HepG2 (cell line): ENCODE measurements around the gene CEP68. TPM values are rescaled to one million over a fixed set of nuclear protein-coding genes. Genes with fewer than 3 reads are reported as not detected.

ENCODE experiments used
- ATAC-seq: fragments of 200-7000 bp; cut with Tn5 transposase; 3 replicates; pipeline ENCODE4 v1.9.1; 2020; ENCODE audit warnings: mild to moderate bottlenecking, moderate library complexity
- BruUV-seq: library from RNA; stranded (reverse); fragments of 400-500 nt; replicated peaks from 2 replicates; lab custom pipeline; 2021; lab: Mats Ljungman, UMichigan
- CTCF ChIA-PET: fragments of 300-600 bp; formaldehyde crosslinking; extraction: SDS; loops from one replicate; lab custom pipeline; 2021; ENCODE audit warnings: low total read pairs, inconsistent platforms, low intra/inter-chr PET ratio; lab: Yijun Ruan, JAX
- POLR2A ChIA-PET: fragments of 350-600 bp; sonication (Branson Sonifier 250); formaldehyde crosslinking; loops from one replicate; lab custom pipeline; 2020; ENCODE audit warnings: antibody characterized with exemption, inconsistent platforms; lab: Yijun Ruan, JAX
- DNase-seq: peaks from one replicate; pipeline ENCODE4 v3.0.0-alpha.2; 2015; ENCODE audit warnings: low spot score
- FAIRE-seq: peaks from 3 replicates; lab custom pipeline; 2011; peaks lifted over from hg19 to GRCh38; lab: Jason Lieb, UNC
- H2AFZ ChIP-seq: one replicate; pipeline ENCODE4 v1.6.1; 2011; ENCODE audit warnings: low read length, inconsistent platforms
- H3K27ac ChIP-seq: fragments of 300-600 bp; 3 replicates; pipeline ENCODE4 v1.8.0; 2011; ENCODE audit warnings: mixed run types, mild to moderate bottlenecking, mixed read lengths, low read length, inconsistent platforms; ENCODE audit not compliant: insufficient read depth; ENCODE audit errors: extremely low read length
- H3K27me3 ChIP-seq, 2 experiments: fragments of 200-600 bp in 1 of 2; 2 replicates in 1 of 2; 3 replicates in 1 of 2; pipeline versions ENCODE4 v1.6.0 to v1.8.0; 2011; ENCODE audit warnings: low read length in 2 of 2, mild to moderate bottlenecking in 2 of 2, moderate library complexity in 2 of 2, inconsistent platforms in 1 of 2; ENCODE audit not compliant: insufficient read depth in 2 of 2, control insufficient read depth in 1 of 2
- H3K36me3 ChIP-seq, 2 experiments: fragments of 200-600 bp in 1 of 2; replicated peaks in 1 of 2; 2 replicates in 1 of 2; 3 replicates in 1 of 2; pipeline versions ENCODE4 v1.5.1 to v1.8.0; 2011; ENCODE audit warnings: low read length in 2 of 2, inconsistent platforms in 1 of 2; ENCODE audit not compliant: insufficient read depth in 2 of 2, control insufficient read depth in 1 of 2
- H3K4me1 ChIP-seq: 2 replicates; pipeline ENCODE4 v1.5.1; 2012; ENCODE audit warnings: low read length, inconsistent platforms; ENCODE audit not compliant: insufficient read depth
- H3K4me2 ChIP-seq: 2 replicates; pipeline ENCODE4 v1.6.0; 2011; ENCODE audit warnings: low read depth, low read length, inconsistent platforms
- H3K4me3 ChIP-seq, 3 experiments: fragments of 200-600 bp in 1 of 3; sonication (generic), shearing (Covaris generic) in 1 of 3; replicated peaks in 1 of 3; 2 replicates each; pipeline ENCODE4 v1.5.1; 2011 to 2016; ENCODE audit warnings: low read length in 3 of 3, inconsistent platforms in 2 of 3, low read depth in 2 of 3, mild to moderate bottlenecking in 2 of 3, control low read depth in 1 of 3, mixed read lengths in 1 of 3; ENCODE audit not compliant: insufficient read depth in 1 of 3
- H3K79me2 ChIP-seq: one replicate; pipeline ENCODE4 v1.6.1; 2011; ENCODE audit warnings: low read length, inconsistent platforms; ENCODE audit not compliant: insufficient read depth
- H3K9ac ChIP-seq: 2 replicates; pipeline ENCODE4 v1.6.0; 2011; ENCODE audit warnings: mild to moderate bottlenecking, low read depth, low read length, inconsistent platforms; ENCODE audit not compliant: insufficient read depth
- H3K9me3 ChIP-seq: 2 replicates; pipeline ENCODE4 v1.5.1; 2012; ENCODE audit warnings: mild to moderate bottlenecking, low read length
- H4K20me1 ChIP-seq: 2 replicates; pipeline ENCODE4 v1.6.0; 2011; ENCODE audit warnings: inconsistent platforms, mild to moderate bottlenecking, low read length, moderate library complexity; ENCODE audit not compliant: insufficient read depth
- ATRX ChIP-seq: sonication (generic); formaldehyde crosslinking; IDR thresholded peaks from 2 replicates; pipeline ENCODE4 v1.4.0; 2020; ENCODE audit warnings: missing genetic modification reagents, borderline replicate concordance
- CREB3 ChIP-seq: sonication (generic); formaldehyde crosslinking; IDR thresholded peaks from 2 replicates; pipeline ENCODE4 v1.5.0; 2020; ENCODE audit warnings: missing genetic modification reagents
- KLF13 ChIP-seq: sonication (generic); formaldehyde crosslinking; IDR thresholded peaks from 2 replicates; pipeline ENCODE4 v1.4.0; 2020; ENCODE audit warnings: mild to moderate bottlenecking, missing genetic modification reagents
- MAFK ChIP-seq, 2 experiments: IDR thresholded peaks in 1 of 2; conservative IDR thresholded peaks in 1 of 2; 2 replicates each; pipeline ENCODE4 v1.6.1; 2011; ENCODE audit warnings: improper control_type of control experiment in 2 of 2, low read length in 2 of 2
- PHF21A ChIP-seq: sonication (generic); formaldehyde crosslinking; IDR thresholded peaks from 2 replicates; pipeline ENCODE4 v1.5.0; 2020; ENCODE audit warnings: mild to moderate bottlenecking, missing genetic modification reagents
- POLR2G ChIP-seq: fragments of 200-400 bp; formaldehyde crosslinking; IDR thresholded peaks from 2 replicates; pipeline ENCODE4 v1.6.1; 2018; ENCODE audit warnings: mild to moderate bottlenecking, low read depth, low read length, moderate library complexity
- REXO4 ChIP-seq: sonication (generic); formaldehyde crosslinking; IDR thresholded peaks from 2 replicates; pipeline ENCODE4 v1.8.0; 2022; ENCODE audit warnings: missing genetic modification reagents, mild to moderate bottlenecking, borderline replicate concordance
- SIN3B ChIP-seq: fragments of 150-350 bp; IDR thresholded peaks from 2 replicates; pipeline ENCODE4 v1.6.1; 2014; ENCODE audit warnings: low read length
- SIX1 ChIP-seq: sonication (generic); formaldehyde crosslinking; IDR thresholded peaks from 2 replicates; pipeline ENCODE4 v1.4.0; 2020; ENCODE audit warnings: missing genetic modification reagents, borderline replicate concordance
- SMAD1 ChIP-seq: sonication (generic); formaldehyde crosslinking; IDR thresholded peaks from 2 replicates; pipeline ENCODE4 v1.4.0; 2020; ENCODE audit warnings: missing genetic modification reagents, low read depth, mild to moderate bottlenecking, borderline replicate concordance
- ZHX1 ChIP-seq: sonication (generic); formaldehyde crosslinking; IDR thresholded peaks from 2 replicates; pipeline ENCODE4 v1.8.1; 2022; ENCODE audit warnings: low read depth, mild to moderate bottlenecking, missing genetic modification reagents
- ZKSCAN5 ChIP-seq: sonication (generic); formaldehyde crosslinking; IDR thresholded peaks from 2 replicates; pipeline ENCODE4 v1.5.1; 2020; ENCODE audit warnings: mild to moderate bottlenecking, missing genetic modification reagents
- ZNF180 ChIP-seq: sonication (generic); formaldehyde crosslinking; IDR thresholded peaks from 2 replicates; pipeline ENCODE4 v1.4.0; 2020; ENCODE audit warnings: low read depth, missing genetic modification reagents, borderline replicate concordance
- ZNF512B ChIP-seq: sonication (generic); formaldehyde crosslinking; IDR thresholded peaks from 2 replicates; pipeline ENCODE4 v1.5.1; 2020; ENCODE audit warnings: missing genetic modification reagents, mild to moderate bottlenecking, borderline replicate concordance
- ZNF629 ChIP-seq: sonication (generic); formaldehyde crosslinking; conservative IDR thresholded peaks from 2 replicates; pipeline ENCODE4 v1.5.0; 2020; ENCODE audit warnings: missing genetic modification reagents
- ZSCAN25 ChIP-seq: sonication (generic); formaldehyde crosslinking; IDR thresholded peaks from 2 replicates; pipeline ENCODE4 v1.8.0; 2022; ENCODE audit warnings: mild to moderate bottlenecking, missing genetic modification reagents
- WGBS: methylation state at CpG from one replicate; pipeline ENCODE4 v1.1.6; 2017; ENCODE audit warnings: low lambda C conversion rate; 5-methylcytosine and 5-hydroxymethylcytosine counted together
- in situ Hi-C: cut with HindIII; loops from 2 replicates; pipeline ENCODE4 v1.10.0; 2017; ENCODE audit warnings: low pct_unique_long_range_greater_than_20kb; ENCODE audit not compliant: extremely low pct_ligation_motif_present
- intact Hi-C: fragments of 100-400 bp; cut with micrococcal nuclease; formaldehyde crosslinking; loops from one replicate; pipeline ENCODE4 v1.10.0; 2022; ENCODE audit not compliant: unreplicated experiment
- polyA plus RNA-seq, 8 experiments: library from polyadenylated mRNA; depleted of rRNA in 3 of 8; stranded (reverse) in 7 of 8; unstranded in 1 of 8; fragments of >200 nt; fragmentation: Illumina TruSeq in 4 of 8; extraction: Trizol in 4 of 8; gene quantifications; 2 replicates each; pipeline versions ENCODE4 v1.2.1 to v1.2.3, GENCODE V29; 2011 to 2016; ENCODE audit warnings: low read depth in 4 of 8, missing spikeins in 1 of 8, mixed read lengths in 1 of 8; ENCODE audit not compliant: insufficient read depth in 1 of 8
- total RNA-seq, 5 experiments: library from RNA; depleted of rRNA; stranded (reverse); fragments of >200 nt; fragmentation: Illumina TruSeq; extraction: Trizol; gene quantifications; 2 replicates each; pipeline ENCODE4 v1.2.3, GENCODE V29; 2016; ENCODE audit warnings: low read depth in 1 of 5
- TF ChIP-seq, protein P1 (sequence below): fragments of 450-650 bp; IDR thresholded peaks from 2 replicates; pipeline ENCODE4 v1.6.1; 2017

Gene CEP68
- total and polyA plus RNA-seq, 2 of the 13 experiments (the other 11 are each of a cell fraction or from before 2014, with no cell fraction given), result 5.7 to 9.3 TPM

DNA sequence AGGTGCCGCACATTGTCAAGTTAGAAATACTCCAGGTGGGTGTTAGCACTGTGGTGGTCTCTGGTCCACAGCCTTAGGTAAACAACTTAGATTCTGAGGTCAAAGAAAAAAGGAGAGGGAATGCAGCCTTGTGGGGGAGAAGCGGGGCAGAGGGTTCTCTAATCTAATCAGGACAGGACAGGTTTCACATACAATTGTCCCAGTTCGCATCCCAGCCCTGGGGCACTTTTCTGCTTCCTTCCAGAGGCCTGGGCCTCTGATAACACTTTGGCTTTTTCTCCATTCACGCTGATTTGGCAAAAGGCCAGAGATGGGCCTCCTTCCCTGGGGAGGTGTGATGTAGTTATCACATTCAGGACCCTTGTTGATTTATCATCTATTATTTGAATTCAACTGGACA is 34.5 kb upstream of the CEP68 start (continued):
- TF ChIP-seq CREB3 (CRISPR knock-in tag) (no peak), SIN3B (no peak), REXO4 (no peak), ZSCAN25 (no peak), PHF21A (no peak)
- TF ChIP-seq, all 625 proteins: peak for 0

GRCh38 chr2:65022189-65022588 is 34.0 kb upstream of the CEP68 start:
- no peak for ATAC-seq
- FAIRE-seq, result no peak
- in situ Hi-C loops (no loop called here), intact Hi-C loops (no loop called here)
- POLR2A ChIA-PET, result no interaction called here
- Histone ChIP-seq H3K9ac (no peak overlapping the region), H3K27ac (no peak overlapping the region), H3K79me2 (no peaks in the 10 kb centered on the region), H3K4me3 (no peak overlapping the region), H2AFZ (no peak overlapping the region), H3K4me1 (peaks cover 21% of the 10 kb centered on the region), H4K20me1 (no peaks in the 10 kb centered on the region), H3K36me3 (peaks cover 26 to 73% of the 10 kb centered on the region in 2 experiments), H3K27me3 (no peaks in the 10 kb centered on the region), H3K4me2 (no peak overlapping the region), H3K9me3 (no peaks in the 10 kb centered on the region)
- DNase-seq, result no peak
- BruUV-seq, result no TSS peak
- WGBS, result 92% methylated on average over 6 of the region's 6 CpGs
- CTCF ChIA-PET, result no interaction called here
- TF ChIP-seq ZNF629 (CRISPR knock-in tag) (peak; percentile 81), ZHX1 (no peak), KLF13 (no peak), POLR2G (0 out of 2 replicates have a peak, but pooled peaks have one; percentile 6), SIX1 (CRISPR knock-in tag) (no peak), ZKSCAN5 (CRISPR knock-in tag) (no peak), MAFK (conservative IDR thresholded peaks at IDR 0.05 in 1 of 2, IDR thresholded peaks at IDR 0.05 in 1 of 2; ENCODE audit: low read length in 2 of 2) (no peak), ZNF180 (no peak), SMAD1 (CRISPR knock-in tag) (no peak), ZNF512B (CRISPR knock-in tag) (no peak), ATRX (CRISPR knock-in tag) (no peak)
- TF ChIP-seq, protein P1, sequence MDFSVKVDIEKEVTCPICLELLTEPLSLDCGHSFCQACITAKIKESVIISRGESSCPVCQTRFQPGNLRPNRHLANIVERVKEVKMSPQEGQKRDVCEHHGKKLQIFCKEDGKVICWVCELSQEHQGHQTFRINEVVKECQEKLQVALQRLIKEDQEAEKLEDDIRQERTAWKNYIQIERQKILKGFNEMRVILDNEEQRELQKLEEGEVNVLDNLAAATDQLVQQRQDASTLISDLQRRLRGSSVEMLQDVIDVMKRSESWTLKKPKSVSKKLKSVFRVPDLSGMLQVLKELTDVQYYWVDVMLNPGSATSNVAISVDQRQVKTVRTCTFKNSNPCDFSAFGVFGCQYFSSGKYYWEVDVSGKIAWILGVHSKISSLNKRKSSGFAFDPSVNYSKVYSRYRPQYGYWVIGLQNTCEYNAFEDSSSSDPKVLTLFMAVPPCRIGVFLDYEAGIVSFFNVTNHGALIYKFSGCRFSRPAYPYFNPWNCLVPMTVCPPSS, result no peak
